Heart left ventricle (tissue), 16 donors: ENCODE data around the gene BEND6. TPM values are rescaled to one million over a fixed set of nuclear protein-coding genes. Genes with fewer than 3 reads are reported as not detected.

Experiments
- ATAC-seq, 4 donors: fragments of 200-7000 bp; cut with Tn5 transposase; one replicate each; pipeline ENCODE4 v1.9.1; 2020 to 2022; ENCODE audit warnings: moderate library complexity in 4 of 4, mild to moderate bottlenecking in 3 of 4, moderate number of reproducible peaks in 1 of 4
- DNase-seq, 5 donors: peaks; one replicate each; pipeline ENCODE4 v3.0.0-alpha.2; 2020
- H3K27ac ChIP-seq, 12 donors: fragments of 200-600 bp; sonication (generic) in 4 of 12; one replicate each; pipeline versions ENCODE4 v1.5.0 to v1.8.0; 2016 to 2022; ENCODE audit warnings: mild to moderate bottlenecking in 2 of 12
- H3K27me3 ChIP-seq, 9 donors: fragments of 200-600 bp; sonication (generic) in 2 of 9; one replicate each; pipeline versions ENCODE4 v1.5.1 to v1.8.0; 2016 to 2022; ENCODE audit warnings: mild to moderate bottlenecking in 3 of 9
- H3K36me3 ChIP-seq, 9 donors: fragments of 200-600 bp; sonication (generic) in 2 of 9; one replicate each; pipeline versions ENCODE4 v1.5.0 to v1.8.0; 2018 to 2022; ENCODE audit warnings: mild to moderate bottlenecking in 2 of 9
- H3K4me1 ChIP-seq, 12 donors: fragments of 200-600 bp; sonication (generic) in 4 of 12; one replicate each; pipeline versions ENCODE4 v1.5.0 to v1.8.0; 2016 to 2022; ENCODE audit warnings: mild to moderate bottlenecking in 3 of 12
- H3K4me3 ChIP-seq, 12 donors: fragments of 200-600 bp; sonication (generic) in 4 of 12; one replicate each; pipeline versions ENCODE4 v1.5.0 to v1.8.0; 2017 to 2022; ENCODE audit warnings: mild to moderate bottlenecking in 9 of 12, moderate library complexity in 4 of 12
- H3K9me3 ChIP-seq, 12 donors: fragments of 200-600 bp; sonication (generic) in 4 of 12; one replicate each; pipeline versions ENCODE4 v1.5.0 to v1.8.0; 2016 to 2022; ENCODE audit warnings: mild to moderate bottlenecking in 1 of 12
- CTCF ChIP-seq, 12 donors: fragments of 200-600 bp; sonication (generic) in 4 of 12; IDR thresholded peaks; one replicate each; pipeline versions ENCODE4 v1.5.0 to v1.8.0; 2018 to 2022; ENCODE audit warnings: antibody characterized with exemption in 12 of 12, mild to moderate bottlenecking in 5 of 12
- POLR2A ChIP-seq, 2 donors: fragments of 450-650 bp; IDR thresholded peaks; one replicate each; pipeline ENCODE4 v1.6.1; 2017; ENCODE audit warnings: antibody characterized with exemption in 2 of 2, mild to moderate bottlenecking in 2 of 2, moderate library complexity in 2 of 2
- WGBS, 4 donors: extraction: QIAGEN DNeasy Blood & Tissue Kit in 2 of 4; methylation state at CpG; one replicate each; pipeline versions ENCODE4 v1.1.5 to v1.1.7; 2013 to 2018; 5-methylcytosine and 5-hydroxymethylcytosine counted together
- intact Hi-C, 10 donors: fragments of 100-400 bp; cut with DNase I; formaldehyde crosslinking; loops; one replicate each; pipeline versions ENCODE4 v1.11.1 to v1.14.2; 2022
- polyA plus RNA-seq, 2 donors: library from polyadenylated mRNA; stranded (reverse); fragments of 200-250 nt; gene quantifications; one replicate each; pipeline ENCODE4 v1.2.3, GENCODE V29; 2013
- total RNA-seq, 9 donors: library from RNA; depleted of rRNA in 2 of 9; stranded (reverse); fragments of >200 nt in 2 of 9; fragmentation: NEBNext Ultra II Directional in 3 of 9; extraction: Animal tissue kit (Norgen Biotek cat#: 25700) in 3 of 9; gene quantifications; one replicate each; pipeline versions ENCODE4 v1.1.0 to v1.2.4, GENCODE V29; 2016 to 2023
- donor health status: ischemic (EF 13 %, LVEDD 7.1; RV severe dilation, severe dysfunction).
- donor health status: healthy with polysubstance abuse.
- donor health status: DM: no; HTN: yes; CAD: no.
- donor health status: DM: no; HTN: no; CAD: no.
- donor health status: ischemic (EF 25% LVEDD 6.9; RV normal size, moderate dysfunction).
- donor health status: ischemic (EF 25% LVEDD 5.7; RV mildly dilated, moderate dysfunction).
- donor health status: healthy.
- donor health status: DM: yes; HTN: yes; CAD: no.
- donor health status: ischemic (EF 35%, LVEDD 5.7; RV mildly dilated, moderate dysfunction).
- donor health status: nonischemic (EF 11% LVEDD 7.7; RV severe dilation, severe dysfunction).
- donor health status: DM: yes; HTN: yes; CAD: no.
- donor health status: PGD.
- donor health status: ischemic (EF 29% LVEDD 5.4; RV normal size, mild dysfunction).
- donor health status: nonischemic (EF 23%, LVEDD 6.1; RV moderate dilation, normal function).

Gene BEND6
- total and polyA plus RNA-seq, 11 donors: 0.14 to 2.2 (median 0.41) TPM; not detected in 1

- H3K36me3 ChIP-seq: no peaks in the 10 kb centered on the region
- no peak for DNase-seq
- H3K9me3 ChIP-seq: no peaks in the 10 kb centered on the region
- ATAC-seq: no peak
- 31 to 54% (median 42%) methylated on average over 4 of the region's 4 CpGs for whole genome bisulfite sequencing, 4 donors
- no peak for TF ChIP-seq CTCF (IDR thresholded peaks at IDR 0.05)
- TF ChIP-seq POLR2A (IDR thresholded peaks at IDR 0.05): no peak
- H3K27ac ChIP-seq: no peak overlapping the region
- intact Hi-C loops: no loop called here
- no peak overlapping the region for H3K4me3 ChIP-seq
- no peaks in the 10 kb centered on the region for H3K4me1 ChIP-seq
- H3K27me3 ChIP-seq: no peaks in the 10 kb centered on the region
These were observed 58.6 kb downstream of the BEND6 start for GRCh38 chr6:57013521-57013926.

GRCh38 chr6:57017069-57017468 lies 62.2 kb downstream of the BEND6 start:
- no peak for DNase-seq
- no peaks in the 10 kb centered on the region for H3K9me3 ChIP-seq
- no peak overlapping the region for H3K27ac ChIP-seq
- no peak for ATAC-seq
- H3K36me3 ChIP-seq: no peaks in the 10 kb centered on the region
- intact Hi-C loops: no loop called here
- TF ChIP-seq POLR2A (IDR thresholded peaks at IDR 0.05) (no peak), CTCF (IDR thresholded peaks at IDR 0.05) (no peak)
- 77 to 85% (median 78%) methylated on average over 3 of the region's 3 CpGs for WGBS, 4 donors
- H3K27me3 ChIP-seq: no peaks in the 10 kb centered on the region
- H3K4me3 ChIP-seq: no peak overlapping the region
- no peaks in the 10 kb centered on the region for H3K4me1 ChIP-seq

GRCh38 chr6:57017841-57018240 lies 62.9 kb downstream of the BEND6 start:
- intact Hi-C loops: loop anchor here in 1 of 10 donors (2.0 kb wide), 1 partner anchor 113 kb away; no protein-coding TSS in a partner anchor
- DNase-seq (no peak), ATAC-seq (no peak)
- H3K36me3 ChIP-seq: no peaks in the 10 kb centered on the region
- no peak overlapping the region for H3K27ac ChIP-seq
- no peaks in the 10 kb centered on the region for H3K4me1 ChIP-seq
- H3K4me3 ChIP-seq: no peak overlapping the region
- TF ChIP-seq CTCF (IDR thresholded peaks at IDR 0.05) (no peak), POLR2A (IDR thresholded peaks at IDR 0.05) (no peak)
- WGBS, 4 donors: 78 to 82% (median 81%) methylated on average over 1 of the region's 1 CpG
- no peaks in the 10 kb centered on the region for H3K27me3 ChIP-seq
- H3K9me3 ChIP-seq: no peaks in the 10 kb centered on the region

- Histone ChIP-seq H3K27me3 (no peaks in the 10 kb centered on the region), H3K4me1 (no peaks in the 10 kb centered on the region), H3K36me3 (no peaks in the 10 kb centered on the region), H3K4me3 (no peak overlapping the region), H3K9me3 (peaks cover 0 to 12% (median 4%) of the 10 kb centered on the region in 12 donors), H3K27ac (no peak overlapping the region)
- intact Hi-C loops: loop anchor here in 1 of 10 donors (2.0 kb wide), 1 partner anchor 115 kb away; no protein-coding TSS in a partner anchor
- 66 to 77% (median 74%) methylated on average over 4 of the region's 4 CpGs for WGBS, 4 donors
- TF ChIP-seq POLR2A (IDR thresholded peaks at IDR 0.05) (no peak), CTCF (IDR thresholded peaks at IDR 0.05) (no peak)
- DNase-seq (no peak), ATAC-seq (no peak)
These were observed 64.5 kb downstream of the BEND6 start for GRCh38 chr6:57019434-57019833.
